ENCODE measurements around the gene PLCE1. TPM values are rescaled to one million over a fixed set of nuclear protein-coding genes. Genes with fewer than 3 reads are reported as not detected.

PLCE1 gene
- polyA plus RNA-seq, 1 donor (not counting 4 experiments of a cell fraction or from before 2014, with no cell fraction given): 0.01 TPM

- Histone ChIP-seq H3K9me3 (ENCODE audit: control insufficient read depth, low read depth, low read length) (no peaks in the 10 kb centered on the region), H3K27me3 (ENCODE audit: control insufficient read depth, extremely low read depth, insufficient read depth, low read length) (peaks cover 52% of the 10 kb centered on the region), H4K20me1 (ENCODE audit: control insufficient read depth, extremely low read depth, insufficient read depth, low read length) (no peaks in the 10 kb centered on the region), H2AFZ (ENCODE audit: control insufficient read depth, low read length) (no peak overlapping the region), H3K9ac (ENCODE audit: control insufficient read depth, extremely low read depth, insufficient read depth, low read length) (no peak overlapping the region), H3K36me3 (ENCODE audit: control insufficient read depth in 2 of 2, extremely low read depth in 1 of 2, insufficient read depth in 2 of 2, low read length in 2 of 2) (no peaks in the 10 kb centered on the region), H3K4me3 (ENCODE audit: control insufficient read depth in 2 of 3, extremely low read depth in 1 of 3, insufficient read depth in 2 of 3, low read depth in 1 of 3, low read length in 3 of 3) (no peak overlapping the region), H3K4me1 (ENCODE audit: control insufficient read depth, extremely low read depth, insufficient read depth, low read length) (no peaks in the 10 kb centered on the region), H3K79me2 (ENCODE audit: control insufficient read depth, insufficient read depth, low read length) (no peaks in the 10 kb centered on the region), H3K4me2 (ENCODE audit: control insufficient read depth, extremely low read depth, insufficient read depth, low read depth, low read length) (no peak overlapping the region), H3K9me1 (ENCODE audit: control insufficient read depth, extremely low read depth, insufficient read depth, low read length) (no peaks in the 10 kb centered on the region), H3K27ac (ENCODE audit: control insufficient read depth, insufficient read depth, low read length) (no peak overlapping the region)
- TF ChIP-seq EZH2 (IDR thresholded peaks at IDR 0.05; ENCODE audit: low read length) (no peak), CTCF (optimal IDR thresholded peaks at IDR 0.05 in 1 of 3, IDR thresholded peaks at IDR 0.05 in 1 of 3, conservative IDR thresholded peaks at IDR 0.05 in 1 of 3; ENCODE audit: extremely low read depth in 1 of 3, insufficient read depth in 2 of 3, low read length in 3 of 3) (no peak)
- no peak for DNase-seq (ENCODE audit: low read depth, low spot score)
- no peak for FAIRE-seq
- dilution Hi-C loops (cut with MboI; ENCODE audit: extremely low pct_ligation_motif_present, low sequenced_read_pairs): no loop called here
These were observed 1.5 kb downstream of the PLCE1 start for GRCh38 chr10:93995182-93995581.

GRCh38 chr10:93995598-93996271, 2.0 kb downstream of the PLCE1 start:
- no peaks in the 10 kb centered on the region for H3K4me1 ChIP-seq (ENCODE audit: control insufficient read depth, extremely low read depth, insufficient read depth, low read length)
- peaks cover 52% of the 10 kb centered on the region for H3K27me3 ChIP-seq (ENCODE audit: control insufficient read depth, extremely low read depth, insufficient read depth, low read length)
- H3K27ac ChIP-seq (ENCODE audit: control insufficient read depth, insufficient read depth, low read length): no peak overlapping the region
- no peaks in the 10 kb centered on the region for H3K9me3 ChIP-seq (ENCODE audit: control insufficient read depth, low read depth, low read length)
- no peaks in the 10 kb centered on the region for H4K20me1 ChIP-seq (ENCODE audit: control insufficient read depth, extremely low read depth, insufficient read depth, low read length)
- H3K79me2 ChIP-seq (ENCODE audit: control insufficient read depth, insufficient read depth, low read length): no peaks in the 10 kb centered on the region
- no peak overlapping the region for H3K4me3 ChIP-seq (ENCODE audit: control insufficient read depth in 2 of 3, extremely low read depth in 1 of 3, insufficient read depth in 2 of 3, low read depth in 1 of 3, low read length in 3 of 3)
- dilution Hi-C loops (cut with MboI; ENCODE audit: extremely low pct_ligation_motif_present, low sequenced_read_pairs): no loop called here
- no peak for DNase-seq (ENCODE audit: low read depth, low spot score)
- no peak for FAIRE-seq
- no peak for TF ChIP-seq CTCF (optimal IDR thresholded peaks at IDR 0.05 in 1 of 3, IDR thresholded peaks at IDR 0.05 in 1 of 3, conservative IDR thresholded peaks at IDR 0.05 in 1 of 3; ENCODE audit: extremely low read depth in 1 of 3, insufficient read depth in 2 of 3, low read length in 3 of 3)
- no peaks in the 10 kb centered on the region for H3K36me3 ChIP-seq (ENCODE audit: control insufficient read depth in 2 of 2, extremely low read depth in 1 of 2, insufficient read depth in 2 of 2, low read length in 2 of 2)
- H2AFZ ChIP-seq (ENCODE audit: control insufficient read depth, low read length): no peak overlapping the region
- no peak overlapping the region for H3K9ac ChIP-seq (ENCODE audit: control insufficient read depth, extremely low read depth, insufficient read depth, low read length)
- H3K9me1 ChIP-seq (ENCODE audit: control insufficient read depth, extremely low read depth, insufficient read depth, low read length): no peaks in the 10 kb centered on the region
- H3K4me2 ChIP-seq (ENCODE audit: control insufficient read depth, extremely low read depth, insufficient read depth, low read depth, low read length): no peak overlapping the region
